ENCODE results near the gene NPPB. TPM values are rescaled to one million over a fixed set of nuclear protein-coding genes. Genes with fewer than 3 reads are reported as not detected.

The NPPB gene
- total RNA-seq, 1 donor from 2014 or later: not detected

Other genes starting within 250 kb of the NPPB start
- 24.7 TPM for gene FBXO2, start 204.5 kb downstream of the NPPB start, total RNA-seq
- gene FBXO44, start 204.1 kb downstream of the NPPB start, total RNA-seq: 37.1 TPM
- gene FBXO6, start 194.7 kb downstream of the NPPB start, total RNA-seq: 6.6 TPM
- gene MAD2L2, start 177.8 kb downstream of the NPPB start, total RNA-seq: 22.0 TPM
- not detected for gene DRAXIN, start 167.2 kb downstream of the NPPB start, total RNA-seq
- gene AGTRAP, start 122.8 kb downstream of the NPPB start, total RNA-seq: 32.8 TPM
- gene C1orf167, start 96.8 kb downstream of the NPPB start, total RNA-seq: 4.1 TPM
- gene MTHFR, start 53.0 kb downstream of the NPPB start, total RNA-seq: 78.3 TPM
- 48.4 TPM for gene CLCN6, start 52.8 kb downstream of the NPPB start, total RNA-seq
- gene NPPA, start 11.2 kb downstream of the NPPB start, total RNA-seq: 0.45 TPM
- gene KIAA2013, start 67.5 kb upstream of the NPPB start, total RNA-seq: 27.0 TPM
- 60.7 TPM for gene PLOD1, start 75.8 kb upstream of the NPPB start, total RNA-seq
- 68.6 TPM for gene MFN2, start 121.5 kb upstream of the NPPB start, total RNA-seq
- 33.3 TPM for gene MIIP, start 160.6 kb upstream of the NPPB start, total RNA-seq
- 5.2 TPM for gene TNFRSF8, start 204.4 kb upstream of the NPPB start, total RNA-seq